Neutrophil (primary cell): ENCODE data around the gene SCUBE3.

Experiments
- H3K27ac ChIP-seq: fragments of 200-600 bp; sonication (generic); 2 replicates; pipeline ENCODE4 v1.5.1; 2016; ENCODE audit warnings: mild to moderate bottlenecking, moderate library complexity
- H3K27me3 ChIP-seq: fragments of 200-600 bp; sonication (generic); 2 replicates; pipeline ENCODE4 v1.6.0; 2016; ENCODE audit warnings: mild to moderate bottlenecking
- H3K36me3 ChIP-seq: fragments of 200-600 bp; sonication (generic); 2 replicates; pipeline ENCODE4 v1.5.1; 2017
- H3K4me1 ChIP-seq, 2 experiments: fragments of 200-600 bp in 1 of 2; sonication (generic) in 1 of 2; 1 replicate in 1 of 2; 2 replicates in 1 of 2; pipeline versions ENCODE4 v1.5.1 to v1.6.1; 2013 to 2016; ENCODE audit warnings: low read depth in 1 of 2, low read length in 1 of 2, mild to moderate bottlenecking in 1 of 2, moderate library complexity in 1 of 2; ENCODE audit not compliant: control insufficient read depth in 1 of 2, insufficient read depth in 1 of 2
- H3K4me3 ChIP-seq, 2 experiments: fragments of 200-600 bp in 1 of 2; sonication (generic) in 1 of 2; 1 replicate in 1 of 2; 2 replicates in 1 of 2; pipeline ENCODE4 v1.5.1; 2013 to 2016; ENCODE audit warnings: low read depth in 1 of 2, low read length in 1 of 2, mild to moderate bottlenecking in 1 of 2, moderate library complexity in 1 of 2
- H3K9me3 ChIP-seq: fragments of 200-600 bp; sonication (generic); 2 replicates; pipeline ENCODE4 v1.5.1; 2016
- TF ChIP-seq, protein P1 (sequence below): fragments of 200-600 bp; sonication (generic); IDR thresholded peaks from 2 replicates; pipeline ENCODE4 v1.5.1; 2016; ENCODE audit warnings: antibody characterized with exemption

Gene SCUBE3

DNA sequence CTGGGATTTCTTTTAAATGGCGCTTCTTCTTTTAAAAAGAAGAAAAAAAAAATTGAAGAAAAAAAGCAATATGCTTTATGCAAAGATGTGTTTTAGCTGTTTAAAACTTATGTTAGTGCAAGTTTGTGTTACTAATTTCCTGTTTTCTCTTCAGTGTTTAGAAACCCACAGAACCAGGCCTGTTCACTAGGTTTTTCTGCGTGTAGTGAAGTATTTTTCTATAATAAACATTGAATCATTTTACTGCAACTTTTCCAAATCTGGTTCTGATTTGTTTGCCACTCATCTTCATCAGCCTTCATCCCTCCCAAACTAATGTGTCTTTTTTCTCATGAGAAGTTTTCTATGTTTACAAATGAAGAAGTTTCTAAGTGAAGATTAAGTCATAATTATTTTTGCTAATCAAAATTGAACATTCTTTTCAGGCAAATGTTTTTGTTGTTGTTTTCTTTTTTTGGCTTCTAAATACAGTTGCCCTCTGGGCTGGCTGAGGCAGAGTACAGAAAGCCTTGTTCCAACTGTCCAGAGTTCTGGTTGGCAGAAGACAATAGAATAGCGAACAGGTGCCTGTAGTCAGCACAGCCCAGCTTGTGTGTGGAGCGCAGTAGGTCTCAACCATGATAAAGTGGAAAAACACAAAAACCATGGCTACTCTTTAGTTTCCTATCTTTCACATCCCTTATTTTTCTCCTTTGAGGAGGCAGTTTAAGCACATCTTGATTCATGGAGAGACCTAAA is 60.2 kb downstream of the SCUBE3 start:
- H3K36me3 ChIP-seq: no peaks in the 10 kb centered on the region
- TF ChIP-seq, protein P1, sequence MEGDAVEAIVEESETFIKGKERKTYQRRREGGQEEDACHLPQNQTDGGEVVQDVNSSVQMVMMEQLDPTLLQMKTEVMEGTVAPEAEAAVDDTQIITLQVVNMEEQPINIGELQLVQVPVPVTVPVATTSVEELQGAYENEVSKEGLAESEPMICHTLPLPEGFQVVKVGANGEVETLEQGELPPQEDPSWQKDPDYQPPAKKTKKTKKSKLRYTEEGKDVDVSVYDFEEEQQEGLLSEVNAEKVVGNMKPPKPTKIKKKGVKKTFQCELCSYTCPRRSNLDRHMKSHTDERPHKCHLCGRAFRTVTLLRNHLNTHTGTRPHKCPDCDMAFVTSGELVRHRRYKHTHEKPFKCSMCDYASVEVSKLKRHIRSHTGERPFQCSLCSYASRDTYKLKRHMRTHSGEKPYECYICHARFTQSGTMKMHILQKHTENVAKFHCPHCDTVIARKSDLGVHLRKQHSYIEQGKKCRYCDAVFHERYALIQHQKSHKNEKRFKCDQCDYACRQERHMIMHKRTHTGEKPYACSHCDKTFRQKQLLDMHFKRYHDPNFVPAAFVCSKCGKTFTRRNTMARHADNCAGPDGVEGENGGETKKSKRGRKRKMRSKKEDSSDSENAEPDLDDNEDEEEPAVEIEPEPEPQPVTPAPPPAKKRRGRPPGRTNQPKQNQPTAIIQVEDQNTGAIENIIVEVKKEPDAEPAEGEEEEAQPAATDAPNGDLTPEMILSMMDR: no peak
- H3K9me3 ChIP-seq: no peaks in the 10 kb centered on the region
- H3K27me3 ChIP-seq: no peaks in the 10 kb centered on the region
- no peaks in the 10 kb centered on the region for H3K4me1 ChIP-seq
- H3K4me3 ChIP-seq: no peak overlapping the region
- no peak overlapping the region for H3K27ac ChIP-seq

DNA sequence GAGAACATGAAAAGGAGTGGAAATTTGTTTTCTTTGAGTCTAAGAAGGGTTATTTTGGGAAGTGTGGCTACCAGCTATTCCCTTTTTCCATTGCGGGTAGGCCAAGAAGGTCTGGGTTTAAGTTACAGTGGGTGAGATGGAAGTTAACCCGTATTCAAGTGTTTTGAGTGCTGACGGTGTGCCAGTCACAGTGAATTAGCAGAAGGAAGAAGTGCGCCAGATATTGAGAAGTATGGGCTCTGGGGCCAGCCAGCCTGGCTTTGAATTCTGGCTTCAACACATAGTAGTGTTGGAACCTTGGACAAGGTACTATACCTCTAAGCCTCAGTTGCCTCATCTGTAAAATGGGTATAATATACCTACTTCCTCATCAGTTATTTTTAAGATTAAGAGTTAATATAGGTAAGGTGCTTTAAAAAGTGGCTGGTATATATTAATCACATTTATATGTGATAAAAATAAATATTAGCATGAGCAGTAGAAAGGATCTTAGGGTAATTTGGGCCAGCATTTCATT is 62.0 kb downstream of the SCUBE3 start:
- no peak overlapping the region for H3K27ac ChIP-seq
- no peak overlapping the region for H3K4me3 ChIP-seq
- no peaks in the 10 kb centered on the region for H3K27me3 ChIP-seq
- TF ChIP-seq, protein P1: no peak
- no peaks in the 10 kb centered on the region for H3K36me3 ChIP-seq
- no peaks in the 10 kb centered on the region for H3K4me1 ChIP-seq
- H3K9me3 ChIP-seq: no peaks in the 10 kb centered on the region

DNA sequence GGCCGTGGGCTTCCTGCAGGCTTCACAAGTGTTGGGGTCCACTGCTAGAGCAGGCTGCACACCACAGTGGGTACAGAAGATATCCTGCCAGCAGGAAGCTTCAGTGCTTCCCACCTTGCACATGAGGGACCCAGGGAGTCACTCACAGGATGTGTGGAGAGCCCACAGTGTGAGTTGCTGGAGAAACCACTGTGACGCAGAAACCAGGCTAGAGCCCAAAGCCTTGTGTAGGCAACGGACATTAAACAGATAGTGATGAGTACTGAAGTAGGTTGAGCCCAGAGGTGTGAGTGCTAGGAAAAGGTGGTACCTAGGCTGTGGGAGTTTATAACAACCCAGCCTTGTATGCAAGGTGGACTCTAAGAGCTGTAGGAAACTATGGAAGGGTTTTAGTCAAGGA is 65.0 kb downstream of the SCUBE3 start:
- no peaks in the 10 kb centered on the region for H3K9me3 ChIP-seq
- no peaks in the 10 kb centered on the region for H3K27me3 ChIP-seq
- TF ChIP-seq, protein P1: no peak
- H3K27ac ChIP-seq: no peak overlapping the region
- no peak overlapping the region for H3K4me3 ChIP-seq
- H3K36me3 ChIP-seq: peaks cover 25% of the 10 kb centered on the region
- H3K4me1 ChIP-seq: no peaks in the 10 kb centered on the region

DNA sequence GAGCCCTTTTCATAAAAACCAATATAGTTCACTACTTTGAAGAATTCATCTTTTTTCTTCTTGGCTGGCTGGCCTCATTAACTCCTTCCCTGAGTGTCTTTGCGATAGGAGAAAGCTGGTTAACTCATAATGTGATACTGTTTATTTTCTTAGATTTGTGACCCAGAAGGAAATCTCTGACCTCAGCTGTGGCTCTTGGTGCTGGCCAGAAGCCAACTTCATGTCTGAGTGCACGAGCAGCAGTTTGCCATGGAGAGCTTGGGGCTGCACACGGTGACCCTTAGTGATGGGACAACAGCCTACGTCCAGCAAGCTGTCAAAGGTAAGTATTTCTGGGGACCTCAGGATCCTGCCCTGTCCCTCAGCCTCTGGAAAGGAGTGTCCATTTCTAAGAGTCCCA is 67.1 kb downstream of the SCUBE3 start:
- TF ChIP-seq, protein P1: no peak
- H3K4me3 ChIP-seq: no peak overlapping the region
- H3K4me1 ChIP-seq: no peaks in the 10 kb centered on the region
- no peak overlapping the region for H3K27ac ChIP-seq
- no peaks in the 10 kb centered on the region for H3K9me3 ChIP-seq
- H3K27me3 ChIP-seq: no peaks in the 10 kb centered on the region
- H3K36me3 ChIP-seq: peaks cover 39% of the 10 kb centered on the region

DNA sequence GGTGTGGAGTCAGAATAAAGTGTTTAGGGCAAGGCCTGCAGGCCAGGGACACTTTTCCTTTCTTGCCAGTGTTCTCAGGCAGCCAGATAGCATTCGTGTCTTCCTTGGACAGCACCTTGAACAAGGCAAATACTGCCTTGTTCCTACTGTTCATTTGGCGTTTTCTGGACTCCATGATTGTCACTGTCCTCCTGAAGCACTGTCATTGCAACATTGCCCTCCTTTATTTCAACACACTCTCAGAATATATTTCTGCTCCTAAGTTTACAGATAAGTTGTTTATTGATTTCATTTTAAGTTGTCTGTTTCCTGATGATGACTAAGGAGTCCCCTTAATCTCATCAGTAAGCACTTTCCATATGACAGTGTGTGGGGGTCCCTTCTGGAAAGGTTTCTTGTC is 68.7 kb downstream of the SCUBE3 start:
- Histone ChIP-seq H3K27me3 (no peaks in the 10 kb centered on the region), H3K4me1 (no peaks in the 10 kb centered on the region), H3K27ac (no peak overlapping the region), H3K36me3 (peaks cover 55% of the 10 kb centered on the region), H3K9me3 (no peaks in the 10 kb centered on the region), H3K4me3 (no peak overlapping the region)
- TF ChIP-seq, protein P1: no peak
